MG63 (cell line): ENCODE data around the gene GAGE12J. TPM values are rescaled to one million over a fixed set of nuclear protein-coding genes. Genes with fewer than 3 reads are reported as not detected.
"Not testable (repeated sequence)": the region's sequence is repeated elsewhere in the genome, so short reads cannot be mapped to it uniquely, and the experiment has no call there.

Source experiments
- DNase-seq: peaks from one replicate; pipeline ENCODE4 v3.0.0-alpha.2; 2020
- H3K27me3 ChIP-seq: fragments of 250-450 bp; sonication (Bioruptor Pico); 2 replicates; pipeline ENCODE4 v1.5.1; 2020; ENCODE audit warnings: mild to moderate bottlenecking, moderate library complexity
- H3K36me3 ChIP-seq: fragments of 250-450 bp; sonication (Bioruptor Pico); 2 replicates; pipeline ENCODE4 v1.5.1; 2020; ENCODE audit warnings: mild to moderate bottlenecking, moderate library complexity
- H3K4me3 ChIP-seq: fragments of 250-450 bp; sonication (Bioruptor Pico); 2 replicates; pipeline ENCODE4 v1.5.1; 2020; ENCODE audit warnings: mild to moderate bottlenecking, moderate library complexity
- H3K9me3 ChIP-seq: fragments of 250-450 bp; sonication (Bioruptor Pico); 2 replicates; pipeline ENCODE4 v1.5.1; 2020; ENCODE audit warnings: mild to moderate bottlenecking, moderate library complexity
- total RNA-seq: library from RNA; depleted of rRNA; stranded (reverse); fragments of >200 nt; shearing (Covaris generic); gene quantifications from 2 replicates; pipeline ENCODE4 v1.2.3, GENCODE V29; 2014; ENCODE audit warnings: low replicate concordance

The GAGE12J gene
- total RNA-seq, 1 experiment from 2014 or later: not detected

DNA sequence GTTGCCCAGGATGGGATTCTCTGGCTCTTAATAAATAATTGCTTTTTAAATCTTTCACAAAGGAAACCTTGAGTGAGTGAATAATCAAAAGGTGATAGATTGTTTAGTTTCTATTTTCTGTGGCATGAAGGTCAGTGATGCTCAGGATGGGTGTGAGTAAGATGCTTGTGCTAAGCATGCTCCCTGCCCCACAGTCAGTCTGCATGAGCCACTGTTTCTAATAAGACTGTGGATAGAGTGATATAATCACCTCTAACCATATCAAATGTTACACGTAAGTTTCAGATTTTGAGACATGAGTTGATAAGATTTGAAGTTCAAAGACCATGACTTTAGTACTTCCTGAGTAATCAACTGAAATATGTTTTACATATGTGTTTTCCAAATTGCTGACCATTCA is 21.1 kb upstream of the GAGE12J start:
- H3K36me3 ChIP-seq: no peaks in the 10 kb centered on the region
- H3K9me3 ChIP-seq: no peaks in the 10 kb centered on the region
- DNase-seq: no peak
- no peak overlapping the region for H3K4me3 ChIP-seq
- no peaks in the 10 kb centered on the region for H3K27me3 ChIP-seq

DNA sequence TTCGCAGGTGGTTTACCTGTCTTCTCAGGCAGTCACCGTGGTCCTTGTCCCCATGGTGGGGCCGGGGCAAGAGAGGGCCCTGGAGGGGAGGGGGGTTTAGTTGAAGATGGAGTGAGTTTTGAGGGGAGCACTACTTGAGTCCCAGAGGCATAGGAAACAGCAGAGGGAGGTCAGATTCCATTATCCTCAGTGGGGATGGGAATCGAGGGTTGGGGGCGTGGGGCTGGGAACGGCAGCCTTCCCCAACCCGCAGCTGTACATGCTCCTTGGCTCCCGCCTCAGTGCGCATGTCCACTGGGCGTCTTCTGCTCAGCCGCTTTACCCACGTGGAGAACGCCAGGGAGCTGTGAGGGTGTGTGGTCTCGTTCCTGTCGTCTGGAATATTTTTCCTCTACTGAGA is 18.5 kb upstream of the GAGE12J start, which contains the start of gene GAGE10:
Gene GAGE10 (plus strand): TSS at position 301 of the 400 bp plus-strand sequence. CDS start 1,214 bp downstream, outside the sequence.
- H3K9me3 ChIP-seq: no peaks in the 10 kb centered on the region
- H3K4me3 ChIP-seq: no peak within 1 kb of the TSS
- no peaks in the 10 kb centered on the region for H3K27me3 ChIP-seq
- no peak for DNase-seq
- H3K36me3 ChIP-seq: no peaks in the 10 kb centered on the region

DNA sequence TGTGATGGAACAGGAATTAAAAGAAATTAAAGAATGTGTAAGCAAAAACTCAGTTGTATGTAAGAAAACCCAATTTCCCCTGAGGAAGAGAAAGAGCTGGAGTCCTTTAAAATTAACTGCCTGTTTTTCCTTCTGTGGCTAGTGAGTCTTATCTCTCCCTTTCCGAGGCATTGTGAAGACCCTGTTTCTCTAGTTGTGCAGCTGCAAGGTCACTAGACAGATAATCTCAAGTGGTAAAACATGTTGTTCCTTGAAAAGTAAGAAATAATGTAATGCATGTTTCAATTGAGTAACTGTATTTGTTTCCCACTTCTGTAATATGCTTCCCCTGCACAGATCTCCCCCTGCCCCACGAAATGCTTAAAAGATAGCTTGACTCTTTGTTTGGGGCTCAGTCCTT is 14.1 kb upstream of the GAGE12J start:
- H3K9me3 ChIP-seq, H3K4me3 ChIP-seq, H3K36me3 ChIP-seq, DNase-seq, H3K27me3 ChIP-seq: not testable (repeated sequence)

DNA sequence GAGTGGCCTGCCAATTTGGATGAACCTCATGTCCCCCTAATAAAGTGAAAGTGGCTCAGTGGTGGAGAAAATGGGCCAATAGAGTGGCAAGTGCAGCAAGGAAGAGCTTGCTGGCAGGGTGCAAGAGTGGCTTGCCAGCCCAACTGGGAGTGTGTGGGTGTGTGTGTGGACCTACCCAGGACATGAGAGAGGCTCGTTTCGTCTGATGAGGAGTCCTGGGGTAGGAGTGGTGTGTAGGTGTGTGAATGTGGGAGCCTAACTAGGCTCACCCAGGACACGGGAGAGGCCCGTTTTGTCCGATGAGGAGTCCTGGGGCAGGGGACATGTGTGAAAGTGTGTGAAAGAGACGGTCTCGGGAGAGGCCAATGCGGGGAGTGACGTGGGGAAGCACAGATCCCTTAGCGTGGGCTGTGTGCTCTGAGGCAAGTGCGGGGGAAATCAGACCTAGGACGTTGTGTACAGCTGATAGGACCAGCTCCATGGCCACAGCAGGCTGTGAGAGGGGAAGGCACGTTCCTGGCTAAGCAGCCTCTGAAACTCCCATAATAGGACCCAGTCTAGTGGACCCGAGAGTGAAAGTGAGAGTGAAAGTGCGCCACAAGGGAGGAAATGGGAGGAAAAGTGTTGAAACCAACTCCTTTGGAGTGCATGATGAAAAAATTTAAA is 13.1 kb upstream of the GAGE12J start:
- H3K9me3 ChIP-seq: no peaks in the 10 kb centered on the region
- H3K4me3 ChIP-seq: peak overlapping the region; percentile 12
- H3K36me3 ChIP-seq: no peaks in the 10 kb centered on the region
- DNase-seq: no peak
- no peaks in the 10 kb centered on the region for H3K27me3 ChIP-seq

DNA sequence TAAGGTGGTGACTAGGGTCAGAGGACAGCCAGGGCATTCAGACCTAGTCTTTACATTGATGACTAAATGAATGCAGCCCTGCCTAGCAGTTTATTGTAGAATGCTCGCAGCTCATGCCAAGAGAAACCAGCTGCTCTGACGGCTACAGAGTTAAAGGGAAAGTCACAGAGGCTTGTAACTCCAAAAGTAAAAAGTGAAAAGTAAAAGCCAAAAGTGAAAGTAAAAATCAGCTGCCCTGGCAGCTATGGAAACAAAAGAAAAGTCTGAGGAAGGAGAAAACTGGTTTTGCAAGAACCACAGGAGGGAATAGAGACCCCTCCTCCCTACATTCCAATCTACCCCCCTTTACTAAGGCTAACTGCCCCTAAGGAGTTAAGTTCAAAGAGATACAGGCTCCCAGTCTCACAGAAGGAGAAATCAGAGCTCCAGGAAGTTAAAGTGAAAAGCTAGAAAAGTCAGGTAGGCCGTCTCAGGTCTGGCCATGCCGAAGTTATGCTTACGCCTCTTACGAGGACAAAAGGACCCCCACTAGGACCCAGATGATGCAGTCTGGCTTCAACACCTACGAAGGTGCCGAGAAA is 12.3 kb upstream of the GAGE12J start:
- DNase-seq: peak; percentile 31
- Histone ChIP-seq H3K36me3 (no peaks in the 10 kb centered on the region), H3K4me3 (peak overlapping the region; percentile 12), H3K27me3 (no peaks in the 10 kb centered on the region), H3K9me3 (no peaks in the 10 kb centered on the region)

DNA sequence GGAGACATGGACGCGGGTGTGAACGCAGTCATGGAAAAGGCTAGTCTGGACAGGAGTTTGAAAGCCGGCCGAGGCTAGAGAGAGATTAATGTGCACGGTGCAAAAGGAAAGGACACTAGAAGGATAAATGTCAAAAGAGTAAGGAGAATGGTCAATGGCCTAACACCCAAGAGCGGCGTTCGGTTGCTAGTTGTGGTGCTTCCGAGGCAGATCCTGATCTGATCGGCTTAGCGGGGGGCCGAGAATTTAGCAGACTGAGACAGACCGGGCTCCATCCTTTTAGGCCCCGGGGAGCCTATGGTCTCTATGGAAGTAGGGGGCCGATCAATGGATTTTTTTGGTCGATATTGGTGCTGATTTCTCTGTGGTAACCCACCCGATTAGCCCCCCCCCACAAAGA is 11.5 kb upstream of the GAGE12J start:
- H3K9me3 ChIP-seq: no peaks in the 10 kb centered on the region
- no peaks in the 10 kb centered on the region for H3K36me3 ChIP-seq
- H3K4me3 ChIP-seq: no peak overlapping the region
- no peak for DNase-seq
- no peaks in the 10 kb centered on the region for H3K27me3 ChIP-seq

DNA sequence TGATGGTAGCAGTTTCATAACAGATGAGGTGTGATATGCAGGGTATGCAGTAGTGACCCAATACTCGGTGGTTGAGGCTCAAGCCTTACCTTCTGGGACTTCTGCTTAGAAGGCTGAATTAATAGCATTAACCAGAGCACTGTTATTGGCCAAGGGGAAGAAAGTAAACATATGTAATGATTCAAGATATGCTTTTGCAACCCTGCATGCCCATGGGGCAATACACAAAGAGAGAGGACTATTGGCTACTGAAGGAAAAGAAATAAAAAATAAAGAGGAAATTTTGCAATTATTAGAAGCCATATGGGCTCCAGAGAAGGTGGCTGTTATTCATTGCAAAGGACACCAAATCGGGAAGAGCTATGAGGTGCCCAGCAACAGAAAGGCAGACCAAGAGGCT is 9.7 kb upstream of the GAGE12J start:
- Histone ChIP-seq H3K4me3 (no peak overlapping the region), H3K9me3 (no peaks in the 10 kb centered on the region), H3K36me3 (no peaks in the 10 kb centered on the region), H3K27me3 (no peaks in the 10 kb centered on the region)
- DNase-seq: no peak

DNA sequence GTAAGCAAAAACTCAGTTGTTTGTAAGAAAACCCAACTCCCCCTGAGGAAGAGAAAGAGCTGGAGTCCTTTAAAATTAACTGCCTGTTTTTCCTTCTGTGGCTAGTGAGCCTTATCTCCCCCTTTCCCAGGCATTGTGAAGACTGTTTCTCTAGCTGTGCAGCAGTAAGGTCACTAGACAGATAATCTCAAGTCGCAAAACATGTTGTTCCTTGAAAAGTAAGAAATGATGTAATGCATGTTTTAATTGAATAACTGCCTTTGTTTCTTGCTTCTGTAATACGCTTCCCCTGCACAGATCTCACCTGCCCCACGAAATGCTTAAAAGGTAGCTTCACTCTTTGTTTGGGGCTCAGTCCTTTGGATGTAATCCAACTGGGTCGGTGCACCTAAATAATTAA is 5.8 kb upstream of the GAGE12J start:
- H3K36me3 ChIP-seq: no peaks in the 10 kb centered on the region
- H3K27me3 ChIP-seq: no peaks in the 10 kb centered on the region
- no peaks in the 10 kb centered on the region for H3K9me3 ChIP-seq
- DNase-seq: no peak
- no peak overlapping the region for H3K4me3 ChIP-seq

DNA sequence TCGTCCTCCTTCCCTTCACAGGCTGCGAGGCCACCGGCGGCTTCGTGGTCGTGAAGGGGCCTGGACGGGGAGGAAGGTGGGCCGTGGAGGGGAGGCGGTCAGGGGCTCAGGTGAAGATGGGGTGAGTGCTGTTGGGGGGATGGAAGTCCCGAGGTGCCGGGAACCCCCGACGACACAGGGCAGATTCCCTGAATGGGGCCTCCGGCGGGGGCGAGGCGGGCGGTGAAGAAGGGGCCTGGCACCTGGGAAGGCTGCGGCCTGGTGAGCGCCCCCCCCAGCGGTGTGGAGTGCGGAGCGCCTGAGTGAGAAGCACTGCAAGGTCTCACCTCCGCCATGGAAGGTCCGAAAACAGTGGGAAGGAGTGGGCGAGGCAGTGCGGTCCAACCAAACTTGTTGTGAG is 429 bp downstream of the GAGE12J start:
- not testable (repeated sequence) for H3K9me3 ChIP-seq, H3K4me3 ChIP-seq, DNase-seq

DNA sequence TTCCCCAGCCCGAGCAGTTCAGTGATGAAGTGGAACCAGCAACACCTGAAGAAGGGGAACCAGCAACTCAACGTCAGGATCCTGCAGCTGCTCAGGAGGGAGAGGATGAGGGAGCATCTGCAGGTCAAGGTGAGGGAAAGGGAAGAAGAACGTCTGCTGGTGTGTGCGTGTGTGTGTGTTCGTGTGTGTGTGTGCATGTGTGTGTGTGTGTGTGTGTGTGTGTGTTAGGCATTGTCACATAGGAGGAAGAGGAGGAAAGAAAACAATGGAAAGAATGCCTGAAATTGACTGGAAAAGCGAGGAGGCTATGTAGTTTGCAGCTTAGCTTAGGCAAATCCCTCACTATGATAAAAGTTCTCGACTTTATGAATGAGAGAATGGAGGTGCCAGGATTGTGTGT is 1.9 kb downstream of the GAGE12J start:
- not testable (repeated sequence) for H3K4me3 ChIP-seq, H3K9me3 ChIP-seq, DNase-seq, H3K36me3 ChIP-seq, H3K27me3 ChIP-seq

More for the DNA sequence above, 429 bp downstream of the GAGE12J start:
- not testable (repeated sequence) for H3K27me3 ChIP-seq, H3K36me3 ChIP-seq

DNA sequence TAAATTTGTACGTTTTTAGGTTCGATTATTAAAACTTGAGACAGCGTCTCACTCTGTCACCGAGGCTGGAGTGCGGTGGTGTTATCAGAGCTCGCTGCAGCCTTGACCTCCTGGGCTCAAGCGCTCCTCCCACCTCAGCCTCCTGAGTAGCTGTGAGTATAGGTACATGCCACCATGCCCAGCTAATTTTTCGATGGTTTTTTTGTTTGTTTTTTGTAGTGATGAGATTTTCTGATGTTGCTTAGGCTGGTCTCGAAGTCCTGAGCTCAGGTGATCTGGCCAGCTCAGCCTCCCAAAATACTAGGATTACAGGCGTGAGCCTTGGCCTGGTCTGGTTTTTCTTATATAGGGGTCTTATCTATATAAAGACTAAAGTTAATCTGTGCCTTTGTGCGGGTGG is 8.6 kb downstream of the GAGE12J start:
- not testable (repeated sequence) for H3K4me3 ChIP-seq, H3K27me3 ChIP-seq, DNase-seq, H3K9me3 ChIP-seq, H3K36me3 ChIP-seq

DNA sequence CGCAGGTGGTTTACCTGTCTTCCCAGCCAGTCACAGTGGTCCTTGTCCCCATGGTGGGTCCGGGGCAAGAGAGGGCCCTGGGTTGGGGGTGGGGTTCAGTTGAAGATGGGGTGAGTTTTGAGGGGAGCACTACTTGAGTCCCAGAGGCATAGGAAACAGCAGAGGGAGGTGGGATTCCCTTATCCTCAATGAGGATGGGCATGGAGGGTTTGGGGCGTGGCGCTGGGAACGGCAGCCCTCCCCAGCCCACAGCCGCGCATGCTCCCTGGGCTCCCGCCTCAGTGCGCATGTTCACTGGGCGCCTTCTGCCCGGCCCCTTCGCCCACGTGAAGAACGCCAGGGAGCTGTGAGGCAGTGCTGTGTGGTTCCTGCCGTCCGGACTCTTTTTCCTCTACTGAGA is 9.4 kb downstream of the GAGE12J start, which contains the start of gene GAGE13:
Gene GAGE13 (plus strand): TSS at position 301 of the 400 bp plus-strand sequence. CDS start 1,156 bp downstream, outside the sequence.
- H3K4me3 ChIP-seq, H3K27me3 ChIP-seq, H3K9me3 ChIP-seq, H3K36me3 ChIP-seq, DNase-seq: not testable (repeated sequence)

DNA sequence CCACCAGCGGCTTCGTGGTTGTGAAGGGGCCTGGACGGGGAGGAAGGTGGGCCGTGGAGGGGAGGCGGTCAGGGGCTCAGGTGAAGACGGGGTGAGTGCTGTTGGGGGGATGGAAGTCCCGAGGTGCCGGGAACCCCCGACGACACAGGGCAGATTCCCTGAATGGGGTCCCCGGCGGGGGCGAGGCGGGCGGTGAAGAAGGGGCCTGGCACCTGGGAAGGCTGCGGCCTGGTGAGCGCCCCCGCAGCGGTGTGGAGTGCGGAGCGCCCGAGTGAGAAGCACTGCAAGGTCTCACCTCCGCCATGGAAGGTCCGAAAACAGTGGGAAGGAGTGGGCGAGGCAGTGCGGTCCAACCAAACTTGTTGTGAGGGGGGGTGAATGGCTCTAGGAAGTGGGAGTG is 10.0 kb downstream of the GAGE12J start:
- not testable (repeated sequence) for H3K9me3 ChIP-seq, H3K27me3 ChIP-seq, H3K36me3 ChIP-seq, H3K4me3 ChIP-seq, DNase-seq

DNA sequence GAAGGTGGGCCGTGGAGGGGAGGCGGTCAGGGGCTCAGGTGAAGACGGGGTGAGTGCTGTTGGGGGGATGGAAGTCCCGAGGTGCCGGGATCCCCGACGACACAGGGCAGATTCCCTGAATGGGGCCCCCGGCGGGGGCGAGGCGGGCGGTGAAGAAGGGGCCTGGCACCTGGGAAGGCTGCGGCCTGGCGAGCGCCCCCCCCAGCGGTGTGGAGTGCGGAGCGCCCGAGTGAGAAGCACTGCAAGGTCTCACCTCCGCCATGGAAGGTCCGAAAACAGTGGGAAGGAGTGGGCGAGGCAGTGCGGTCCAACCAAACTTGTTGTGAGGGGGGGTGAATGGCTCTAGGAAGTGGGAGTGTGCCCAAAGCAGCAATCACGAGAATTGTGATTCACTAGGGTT is 19.6 kb downstream of the GAGE12J start:
- H3K27me3 ChIP-seq, H3K4me3 ChIP-seq, H3K36me3 ChIP-seq, DNase-seq, H3K9me3 ChIP-seq: not testable (repeated sequence)

DNA sequence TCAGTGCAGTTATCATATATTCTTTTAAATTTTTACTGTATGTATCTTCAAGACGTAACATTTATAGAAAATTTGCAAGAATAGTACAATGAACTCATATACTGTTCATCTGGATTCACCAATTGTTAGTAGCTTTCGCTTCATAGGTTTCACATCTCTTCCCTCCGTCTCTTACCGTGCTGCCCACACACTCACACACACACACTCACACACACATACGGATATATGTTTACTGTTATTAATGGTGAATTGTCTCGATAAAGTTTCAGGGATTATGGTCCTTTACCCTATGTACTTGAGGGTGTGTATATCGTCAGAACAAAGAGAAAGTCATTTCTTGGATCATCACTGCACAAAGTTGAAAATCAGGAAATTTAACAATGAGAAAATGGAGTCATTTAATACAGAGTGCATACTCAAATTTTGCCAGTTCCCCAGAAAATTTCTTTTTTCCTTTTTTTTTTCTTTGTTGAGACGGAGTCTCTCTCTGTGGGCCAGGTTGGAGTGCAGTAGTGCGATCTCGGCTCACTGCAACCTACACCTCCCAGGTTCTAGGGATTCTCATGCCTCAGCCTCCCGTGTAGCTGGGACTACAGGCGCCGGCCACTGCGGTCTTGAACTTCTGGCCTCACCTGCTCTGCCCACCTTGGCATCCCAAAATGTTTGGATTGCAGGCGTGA is 22.8 kb downstream of the GAGE12J start:
- not testable (repeated sequence) for H3K27me3 ChIP-seq, H3K9me3 ChIP-seq, H3K4me3 ChIP-seq

DNA sequence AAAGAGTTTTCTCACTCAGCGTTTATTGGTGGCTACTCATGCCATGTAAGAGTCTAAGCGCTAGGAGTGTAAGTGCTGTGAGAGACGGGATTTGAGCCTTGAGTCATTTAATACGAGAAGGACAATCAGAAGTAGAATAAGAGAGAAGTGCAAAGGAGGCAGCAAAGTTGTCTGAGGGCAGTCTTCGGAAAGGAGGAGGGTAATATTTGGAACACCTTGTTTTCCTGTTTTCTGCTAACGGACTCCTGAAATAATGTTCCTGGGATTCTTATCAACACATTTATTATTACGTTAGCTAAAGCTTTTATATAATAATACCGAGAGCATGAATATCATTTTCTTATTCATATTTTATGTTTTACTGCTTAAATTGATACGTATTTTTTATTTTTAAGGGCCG is 23.6 kb downstream of the GAGE12J start:
- H3K9me3 ChIP-seq, H3K4me3 ChIP-seq, H3K36me3 ChIP-seq, H3K27me3 ChIP-seq, DNase-seq: not testable (repeated sequence)

More for the DNA sequence above, 22.8 kb downstream of the GAGE12J start:
- DNase-seq, H3K36me3 ChIP-seq: not testable (repeated sequence)

DNA sequence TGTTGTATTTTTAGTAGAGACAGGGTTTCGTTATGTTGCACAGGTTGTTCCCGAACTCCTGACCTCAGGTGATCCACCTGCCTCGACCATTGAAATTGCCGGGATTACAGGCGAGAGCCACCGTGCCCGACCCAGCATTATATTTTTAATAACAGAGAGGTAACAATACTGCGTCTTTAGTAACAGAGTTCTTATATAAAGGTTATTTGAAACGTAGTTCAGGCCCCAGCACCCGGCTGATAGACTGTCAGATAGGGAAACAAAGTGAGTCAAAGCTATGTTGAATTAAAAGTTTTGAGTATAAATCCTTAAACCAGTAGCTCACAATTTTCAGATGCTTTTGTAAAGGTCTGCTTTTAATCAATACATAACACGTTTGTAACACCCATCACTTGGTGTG is 24.3 kb downstream of the GAGE12J start:
- H3K27me3 ChIP-seq, H3K9me3 ChIP-seq, H3K36me3 ChIP-seq, H3K4me3 ChIP-seq, DNase-seq: not testable (repeated sequence)
